Activated T-helper 2 cell treated with anti-CD3 and anti-CD28 coated beads, Interferon-gamma antibody, Interleukin-2, Interleukin-4, amounts not matched to agents 10 μg/mL and 5 μg/mL and 100 μg/mL, durations not matched to agents 14 hours and 24 hours and 36 hours (primary cell): ENCODE results near the gene KRTAP5-7. TPM values are rescaled to one million over a fixed set of nuclear protein-coding genes. Genes with fewer than 3 reads are reported as not detected.
A peak's percentile ranks its signal among the peaks of the same experiment; 100 is the strongest.

Source experiments
- DNase-seq: peaks from one replicate; pipeline ENCODE4 v3.0.0; 2021; ENCODE audit warnings: low spot score
- H3K27ac Mint-ChIP-seq: one replicate; pipeline ENCODE4 v1.8.0; 2021; ENCODE audit warnings: mixed read lengths
- H3K27me3 Mint-ChIP-seq: one replicate; pipeline ENCODE4 v1.8.0; 2021; ENCODE audit warnings: low read depth, mixed read lengths
- H3K36me3 Mint-ChIP-seq: one replicate; pipeline ENCODE4 v1.8.0; 2021; ENCODE audit warnings: low read depth, mixed read lengths
- H3K4me1 Mint-ChIP-seq: one replicate; pipeline ENCODE4 v1.8.0; 2021; ENCODE audit warnings: low read depth, mixed read lengths
- H3K4me3 Mint-ChIP-seq: one replicate; pipeline ENCODE4 v1.8.0; 2021; ENCODE audit warnings: low read depth, mild to moderate bottlenecking, moderate library complexity, mixed read lengths
- H3K9me3 Mint-ChIP-seq: one replicate; pipeline ENCODE4 v1.8.0; 2021; ENCODE audit warnings: mixed read lengths
- intact Hi-C: fragments of 100-400 bp; cut with micrococcal nuclease; formaldehyde crosslinking; loops from one replicate; pipeline ENCODE4 v1.15.1; 2023
- total RNA-seq: library from RNA; stranded (reverse); gene quantifications from 2 replicates; pipeline ENCODE4 v1.2.3, GENCODE V29; 2022

Gene KRTAP5-7
- total RNA-seq, 1 donor from 2014 or later, result 0.21 TPM

- H3K27me3 Mint-ChIP-seq, result no peaks in the 10 kb centered on the region
- no peaks in the 10 kb centered on the region for H3K9me3 Mint-ChIP-seq
- H3K4me1 Mint-ChIP-seq, result peaks cover 20% of the 10 kb centered on the region
- peak overlapping the region; percentile 90 for H3K27ac Mint-ChIP-seq
- peaks cover 83% of the 10 kb centered on the region for H3K36me3 Mint-ChIP-seq
- H3K4me3 Mint-ChIP-seq, result no peak overlapping the region
- intact Hi-C loops, result loop anchor here (2.0 kb wide), 1 partner anchor 36 kb away; the partner anchor contains the start of gene NADSYN1
- DNase-seq, result no peak
Observed at GRCh38 chr11:71488681-71489270, 38.3 kb upstream of the KRTAP5-7 start.

GRCh38 chr11:71489311-71490043, 37.6 kb upstream of the KRTAP5-7 start:
- peak overlapping the region; percentile 90 for H3K27ac Mint-ChIP-seq
- DNase-seq, result peak; percentile 17
- H3K27me3 Mint-ChIP-seq, result no peaks in the 10 kb centered on the region
- H3K36me3 Mint-ChIP-seq, result peaks cover 84% of the 10 kb centered on the region
- no peaks in the 10 kb centered on the region for H3K9me3 Mint-ChIP-seq
- intact Hi-C loops, result loop anchor here (2.0 kb wide), 1 partner anchor 37 kb away; the partner anchor contains the start of gene NADSYN1
- H3K4me1 Mint-ChIP-seq, result peaks cover 20% of the 10 kb centered on the region
- peak overlapping the region; percentile 26 for H3K4me3 Mint-ChIP-seq

- Mint-ChIP-seq H3K27ac (peak overlapping the region; percentile 86), H3K4me3 (no peak overlapping the region), H3K36me3 (peaks cover 83% of the 10 kb centered on the region), H3K4me1 (peaks cover 23% of the 10 kb centered on the region), H3K27me3 (no peaks in the 10 kb centered on the region), H3K9me3 (no peaks in the 10 kb centered on the region)
- intact Hi-C loops, result no loop called here
- no peak for DNase-seq
Observed at GRCh38 chr11:71490044-71490730, 36.9 kb upstream of the KRTAP5-7 start.

GRCh38 chr11:71490731-71491390, 36.2 kb upstream of the KRTAP5-7 start:
- peak overlapping the region; percentile 86 for H3K27ac Mint-ChIP-seq
- H3K27me3 Mint-ChIP-seq, result no peaks in the 10 kb centered on the region
- H3K4me3 Mint-ChIP-seq, result no peak overlapping the region
- no peak for DNase-seq
- H3K9me3 Mint-ChIP-seq, result no peaks in the 10 kb centered on the region
- peaks cover 83% of the 10 kb centered on the region for H3K36me3 Mint-ChIP-seq
- intact Hi-C loops, result no loop called here
- peaks cover 23% of the 10 kb centered on the region for H3K4me1 Mint-ChIP-seq

GRCh38 chr11:71491531-71491930, 35.5 kb upstream of the KRTAP5-7 start:
- H3K4me3 Mint-ChIP-seq, result no peak overlapping the region
- DNase-seq, result no peak
- H3K9me3 Mint-ChIP-seq, result no peaks in the 10 kb centered on the region
- peaks cover 83% of the 10 kb centered on the region for H3K36me3 Mint-ChIP-seq
- H3K4me1 Mint-ChIP-seq, result peaks cover 23% of the 10 kb centered on the region
- no peaks in the 10 kb centered on the region for H3K27me3 Mint-ChIP-seq
- intact Hi-C loops, result no loop called here
- H3K27ac Mint-ChIP-seq, result peak overlapping the region; percentile 48

GRCh38 chr11:71491940-71492339, 35.1 kb upstream of the KRTAP5-7 start:
- no peaks in the 10 kb centered on the region for H3K27me3 Mint-ChIP-seq
- H3K9me3 Mint-ChIP-seq, result no peaks in the 10 kb centered on the region
- H3K4me1 Mint-ChIP-seq, result peaks cover 23% of the 10 kb centered on the region
- peaks cover 85% of the 10 kb centered on the region for H3K36me3 Mint-ChIP-seq
- H3K4me3 Mint-ChIP-seq, result no peak overlapping the region
- intact Hi-C loops, result no loop called here
- no peak for DNase-seq
- H3K27ac Mint-ChIP-seq, result peak overlapping the region; percentile 30

GRCh38 chr11:71495286-71496230, 31.5 kb upstream of the KRTAP5-7 start:
- Mint-ChIP-seq H3K36me3 (peaks cover 86% of the 10 kb centered on the region), H3K27ac (peak overlapping the region; percentile 34), H3K4me3 (no peak overlapping the region), H3K4me1 (peaks cover 8% of the 10 kb centered on the region), H3K27me3 (no peaks in the 10 kb centered on the region), H3K9me3 (no peaks in the 10 kb centered on the region)
- DNase-seq, result no peak
- intact Hi-C loops, result no loop called here

DNA sequence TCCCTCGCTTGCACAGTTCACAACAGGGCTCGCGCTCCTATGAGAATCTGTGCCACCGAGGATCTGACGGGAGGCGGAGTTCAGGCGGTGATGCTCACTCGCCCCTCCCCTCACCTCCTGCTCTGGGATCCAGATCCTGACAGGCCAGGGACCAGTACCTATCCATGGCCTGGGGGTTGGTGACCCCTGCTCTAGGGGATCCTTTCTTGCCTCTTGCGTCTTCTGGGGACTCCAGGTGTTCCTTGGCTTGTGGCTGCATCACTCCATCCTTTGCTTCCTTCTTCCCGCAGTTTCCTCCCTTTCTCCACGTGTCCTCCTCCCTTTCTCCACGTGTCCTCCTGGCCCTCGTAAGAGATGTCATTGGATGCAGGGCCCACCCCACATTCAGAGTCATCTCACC, 30.6 kb upstream of the KRTAP5-7 start:
- H3K4me1 Mint-ChIP-seq, result peaks cover 8% of the 10 kb centered on the region
- no peaks in the 10 kb centered on the region for H3K27me3 Mint-ChIP-seq
- DNase-seq, result no peak
- no peaks in the 10 kb centered on the region for H3K9me3 Mint-ChIP-seq
- H3K27ac Mint-ChIP-seq, result peak overlapping the region; percentile 34
- H3K4me3 Mint-ChIP-seq, result no peak overlapping the region
- H3K36me3 Mint-ChIP-seq, result peaks cover 85% of the 10 kb centered on the region
- intact Hi-C loops, result no loop called here

DNA sequence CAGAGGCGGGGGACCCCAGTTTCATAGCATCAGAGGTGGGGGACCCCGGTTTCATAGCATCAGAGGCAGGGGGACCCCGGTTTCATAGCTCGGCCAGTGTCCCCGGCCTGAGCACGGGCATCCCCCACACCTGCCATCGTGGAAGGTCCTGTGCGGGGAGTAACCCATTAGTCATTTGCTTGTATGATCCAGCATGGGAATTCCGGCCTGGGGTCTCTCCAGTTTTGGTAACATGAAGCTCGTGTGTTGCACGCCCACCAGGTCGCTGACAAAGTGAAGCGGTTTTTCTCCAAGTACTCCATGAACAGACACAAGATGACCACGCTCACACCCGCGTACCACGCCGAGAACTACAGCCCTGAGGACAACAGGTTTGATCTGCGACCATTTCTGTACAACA, 29.0 kb upstream of the KRTAP5-7 start:
- Mint-ChIP-seq H3K27me3 (no peaks in the 10 kb centered on the region), H3K9me3 (no peaks in the 10 kb centered on the region), H3K4me3 (no peak overlapping the region), H3K4me1 (peaks cover 8% of the 10 kb centered on the region), H3K36me3 (peaks cover 76% of the 10 kb centered on the region), H3K27ac (peak overlapping the region; percentile 29)
- intact Hi-C loops, result no loop called here
- no peak for DNase-seq

GRCh38 chr11:71499125-71499524, 27.9 kb upstream of the KRTAP5-7 start:
- peaks cover 8% of the 10 kb centered on the region for H3K4me1 Mint-ChIP-seq
- H3K4me3 Mint-ChIP-seq, result no peak overlapping the region
- peaks cover 71% of the 10 kb centered on the region for H3K36me3 Mint-ChIP-seq
- DNase-seq, result no peak
- no peaks in the 10 kb centered on the region for H3K27me3 Mint-ChIP-seq
- H3K9me3 Mint-ChIP-seq, result no peaks in the 10 kb centered on the region
- intact Hi-C loops, result no loop called here
- H3K27ac Mint-ChIP-seq, result peak overlapping the region; percentile 85

GRCh38 chr11:71499546-71499945, 27.5 kb upstream of the KRTAP5-7 start:
- intact Hi-C loops, result no loop called here

GRCh38 chr11:71500601-71501021, 26.5 kb upstream of the KRTAP5-7 start:
- H3K36me3 Mint-ChIP-seq, result peaks cover 67% of the 10 kb centered on the region
- peaks cover 4% of the 10 kb centered on the region for H3K4me1 Mint-ChIP-seq
- H3K4me3 Mint-ChIP-seq, result no peak overlapping the region
- H3K9me3 Mint-ChIP-seq, result no peaks in the 10 kb centered on the region
- no peaks in the 10 kb centered on the region for H3K27me3 Mint-ChIP-seq
- peak overlapping the region; percentile 47 for H3K27ac Mint-ChIP-seq
- no peak for DNase-seq
- intact Hi-C loops, result no loop called here

More at GRCh38 chr11:71499546-71499945, 27.5 kb upstream of the KRTAP5-7 start:
- no peaks in the 10 kb centered on the region for H3K27me3 Mint-ChIP-seq
- H3K9me3 Mint-ChIP-seq, result no peaks in the 10 kb centered on the region
- no peak overlapping the region for H3K4me3 Mint-ChIP-seq
- H3K27ac Mint-ChIP-seq, result no peak overlapping the region
- peaks cover 8% of the 10 kb centered on the region for H3K4me1 Mint-ChIP-seq
- DNase-seq, result no peak
- H3K36me3 Mint-ChIP-seq, result peaks cover 68% of the 10 kb centered on the region
